HUES64 (cell line): Measurements from ENCODE around the gene SP5. TPM values are rescaled to one million over a fixed set of nuclear protein-coding genes. Genes with fewer than 3 reads are reported as not detected.
A peak's percentile ranks its signal among the peaks of the same experiment; 100 is the strongest.
"Not testable (repeated sequence)": the region's sequence is repeated elsewhere in the genome, so short reads cannot be mapped to it uniquely, and the experiment has no call there.

ENCODE experiments used
- H3K27ac ChIP-seq: 2 replicates; pipeline ENCODE4 v1.7.0; 2013; ENCODE audit warnings: low read depth, low read length, inconsistent platforms
- H3K27me3 ChIP-seq: 2 replicates; pipeline ENCODE4 v1.6.1; 2013; ENCODE audit warnings: mild to moderate bottlenecking, low read length; ENCODE audit not compliant: insufficient read depth
- H3K36me3 ChIP-seq: 2 replicates; pipeline ENCODE4 v1.6.1; 2013; ENCODE audit warnings: mild to moderate bottlenecking, low read length; ENCODE audit not compliant: insufficient read depth
- H3K4me1 ChIP-seq: 2 replicates; pipeline ENCODE4 v1.6.1; 2013; ENCODE audit warnings: mild to moderate bottlenecking, low read length, moderate library complexity; ENCODE audit not compliant: insufficient read depth
- H3K4me3 ChIP-seq: 2 replicates; pipeline ENCODE4 v1.5.1; 2013; ENCODE audit warnings: mild to moderate bottlenecking, low read length, moderate library complexity
- H3K9ac ChIP-seq: 2 replicates; pipeline ENCODE4 v1.6.1; 2013; ENCODE audit warnings: mild to moderate bottlenecking, low read depth, low read length
- H3K9me3 ChIP-seq: 2 replicates; pipeline ENCODE4 v1.6.1; 2013; ENCODE audit warnings: low read depth, low read length; ENCODE audit not compliant: insufficient read depth
- WGBS: fragments of 150-250, 120-280 bp; methylation state at CpG from one replicate; pipeline ENCODE4 v1.1.7; 2013; ENCODE audit warnings: missing lambda C conversion rate; 5-methylcytosine and 5-hydroxymethylcytosine counted together
- polyA plus RNA-seq, 2 experiments: library from polyadenylated mRNA; stranded (reverse); fragments of 50-300 nt; gene quantifications; one replicate each; pipeline ENCODE4 v1.2.3, GENCODE V29; 2013

Gene SP5
- polyA plus RNA-seq (2013, experiment 1 of 2): 36.1 TPM
- 55.5 TPM for polyA plus RNA-seq (2013, experiment 2 of 2)

DNA sequence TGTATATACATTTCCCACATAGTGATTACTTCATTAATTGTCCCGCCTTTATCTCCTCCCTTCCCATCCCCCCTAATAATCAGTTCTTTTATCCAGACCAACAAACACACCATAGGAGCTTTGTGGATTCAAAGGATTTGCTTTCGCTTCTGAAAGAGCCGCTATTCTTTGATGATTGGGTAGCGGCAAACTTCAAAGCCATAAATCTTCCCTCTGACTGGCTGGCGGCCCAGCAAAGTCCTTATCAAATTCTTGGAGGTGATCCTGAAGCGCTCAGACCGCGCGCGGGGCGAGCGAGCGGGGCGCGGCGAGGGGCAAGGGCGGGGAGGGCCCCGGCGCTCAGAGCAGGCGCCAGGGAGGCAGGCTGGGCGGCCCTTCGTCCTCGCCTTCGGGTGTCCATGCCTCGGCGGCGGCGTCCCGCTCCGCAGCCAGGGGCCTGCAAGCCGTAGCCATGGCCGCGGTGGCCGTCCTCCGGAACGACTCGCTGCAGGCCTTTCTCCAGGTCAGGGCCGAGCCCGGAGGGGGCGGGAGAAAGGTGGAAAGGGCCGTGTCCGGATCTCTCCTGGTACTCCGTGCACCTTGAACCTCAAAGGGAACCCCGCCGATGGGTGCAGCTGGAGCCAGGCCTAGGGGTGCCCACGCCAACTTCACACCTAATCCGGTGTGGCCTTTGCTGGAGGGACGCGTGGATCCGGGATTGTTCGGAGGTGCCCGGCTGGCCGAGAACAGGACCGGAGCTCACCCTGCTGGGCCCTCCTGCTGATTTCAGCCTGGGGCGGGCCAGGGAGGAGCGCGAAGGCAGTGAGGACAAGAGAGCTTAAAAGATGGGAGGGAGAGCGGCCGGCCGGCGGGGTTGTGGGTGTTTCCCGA lies at the start of gene SP5:
TSS of gene SP5 (plus strand) at position 276 of the 870 bp plus-strand sequence. CDS start at position 452, 176 bp downstream.
- WGBS: under 1% methylated on average over 62 of the region's 62 CpGs
- peaks cover 100% of the 10 kb centered on the region for H3K27me3 ChIP-seq

DNA sequence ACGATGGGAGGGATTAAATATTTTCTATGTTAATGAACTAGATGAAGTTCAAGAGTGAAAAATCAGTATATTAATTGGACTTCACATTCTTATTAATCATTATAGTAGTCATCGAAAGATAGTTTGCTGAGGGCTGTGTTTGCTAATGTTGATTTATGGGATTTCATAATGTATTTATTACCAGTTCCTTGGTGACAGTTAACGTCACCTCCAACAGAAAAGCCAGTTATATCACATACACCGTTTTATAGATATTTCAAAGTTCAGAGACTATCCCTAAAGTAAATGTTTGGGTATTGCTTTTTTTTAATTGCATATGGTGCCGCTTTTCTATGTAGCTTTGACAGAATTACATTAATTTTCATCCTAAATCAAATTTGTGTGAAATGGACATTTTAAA lies 49.4 kb upstream of the SP5 start:
- Histone ChIP-seq H3K9ac (no peak overlapping the region), H3K4me1 (no peaks in the 10 kb centered on the region), H3K27me3 (no peaks in the 10 kb centered on the region), H3K9me3 (no peaks in the 10 kb centered on the region), H3K4me3 (no peak overlapping the region), H3K27ac (no peak overlapping the region), H3K36me3 (no peaks in the 10 kb centered on the region)
- WGBS: 100% methylated on average over 1 of the region's 5 CpGs

More for the DNA sequence above, at the start of gene SP5:
- peak within 1 kb of the TSS; percentile 56 for H3K4me3 ChIP-seq
- peak within 1 kb of the TSS; percentile 74; the same call in 1 of the 2 replicates for H3K27ac ChIP-seq
- H3K9ac ChIP-seq: peak within 1 kb of the TSS; percentile 62; the same call in 1 of the 2 replicates
- peaks cover 46% of the 10 kb centered on the region for H3K4me1 ChIP-seq
- H3K9me3 ChIP-seq: no peaks in the 10 kb centered on the region
- H3K36me3 ChIP-seq: no peaks in the 10 kb centered on the region; the same call in 1 of the 2 replicates

DNA sequence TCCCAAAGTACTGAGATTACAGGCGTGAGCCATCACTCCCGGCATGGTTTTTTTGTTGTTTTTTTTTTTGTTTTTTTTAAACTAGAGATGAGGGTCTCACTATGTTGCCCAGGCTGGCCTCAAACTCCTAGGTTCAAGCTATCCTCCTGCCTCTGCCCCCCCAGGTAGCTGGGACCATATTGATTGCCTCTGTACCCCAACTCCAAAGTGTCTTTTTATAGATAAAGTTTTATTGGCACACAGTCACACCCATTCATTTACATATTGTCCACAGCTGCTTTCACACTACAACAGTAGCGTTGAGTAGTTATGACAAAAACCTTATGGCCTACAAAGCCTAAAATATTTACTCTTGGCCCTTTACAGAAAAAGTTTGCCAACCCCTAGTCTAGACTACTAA lies 45.2 kb upstream of the SP5 start:
- 100% methylated on average over 3 of the region's 3 CpGs for WGBS
- Histone ChIP-seq H3K36me3 (no peaks in the 10 kb centered on the region), H3K9ac (no peak overlapping the region), H3K4me1 (peaks cover 10% of the 10 kb centered on the region; the same call in 1 of the 2 replicates), H3K4me3 (no peak overlapping the region), H3K27me3 (no peaks in the 10 kb centered on the region), H3K9me3 (no peaks in the 10 kb centered on the region), H3K27ac (no peak overlapping the region)

DNA sequence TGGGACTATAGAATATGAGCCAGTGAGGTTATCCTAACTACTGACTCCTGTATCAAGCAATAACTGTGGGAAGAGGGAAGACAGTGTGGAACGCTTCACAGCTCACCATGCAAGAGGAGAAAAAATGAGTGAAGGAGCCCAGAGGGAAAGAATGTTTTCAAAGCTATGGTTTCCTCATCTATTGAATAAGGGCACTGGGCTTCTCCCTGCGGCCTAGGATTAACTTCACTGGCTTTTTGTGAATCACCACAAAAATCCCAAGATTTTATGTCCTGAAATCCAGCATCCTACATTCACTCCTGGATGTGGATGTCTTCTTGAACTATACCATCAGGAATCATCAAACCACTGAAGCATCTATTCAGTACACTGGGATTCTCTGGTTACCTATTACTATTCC lies 44.5 kb upstream of the SP5 start:
- Histone ChIP-seq H3K36me3 (no peaks in the 10 kb centered on the region), H3K4me1 (peaks cover 13% of the 10 kb centered on the region; the same call in 1 of the 2 replicates), H3K9me3 (no peaks in the 10 kb centered on the region), H3K27me3 (no peaks in the 10 kb centered on the region), H3K9ac (no peak overlapping the region), H3K27ac (no peak overlapping the region), H3K4me3 (no peak overlapping the region)
- 92% methylated on average over 2 of the region's 2 CpGs for WGBS

DNA sequence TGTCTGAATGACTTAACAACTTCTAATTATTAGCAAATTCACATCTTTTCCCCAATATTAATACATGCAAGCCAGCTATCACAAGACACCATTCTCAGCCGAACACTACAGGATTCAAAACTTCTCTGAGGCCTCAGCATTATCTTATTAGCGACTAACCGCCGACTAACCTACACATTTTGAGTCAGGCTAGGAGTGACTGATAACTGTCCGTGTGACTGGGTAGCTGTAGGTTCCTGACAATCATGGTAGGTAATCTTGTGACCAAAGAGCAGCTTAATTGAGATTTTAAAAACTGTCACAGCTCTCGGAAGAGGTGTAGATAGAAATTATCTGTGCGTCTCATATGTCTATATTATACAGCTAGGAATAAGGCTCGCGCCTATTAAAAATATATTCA lies 44.1 kb upstream of the SP5 start:
- H3K27me3 ChIP-seq: no peaks in the 10 kb centered on the region
- H3K27ac ChIP-seq: no peak overlapping the region
- H3K36me3 ChIP-seq: no peaks in the 10 kb centered on the region
- no peak overlapping the region for H3K4me3 ChIP-seq
- peaks cover 13% of the 10 kb centered on the region; the same call in 1 of the 2 replicates for H3K4me1 ChIP-seq
- no peak overlapping the region for H3K9ac ChIP-seq
- no peaks in the 10 kb centered on the region for H3K9me3 ChIP-seq
- 91% methylated on average over 9 of the region's 9 CpGs for WGBS

DNA sequence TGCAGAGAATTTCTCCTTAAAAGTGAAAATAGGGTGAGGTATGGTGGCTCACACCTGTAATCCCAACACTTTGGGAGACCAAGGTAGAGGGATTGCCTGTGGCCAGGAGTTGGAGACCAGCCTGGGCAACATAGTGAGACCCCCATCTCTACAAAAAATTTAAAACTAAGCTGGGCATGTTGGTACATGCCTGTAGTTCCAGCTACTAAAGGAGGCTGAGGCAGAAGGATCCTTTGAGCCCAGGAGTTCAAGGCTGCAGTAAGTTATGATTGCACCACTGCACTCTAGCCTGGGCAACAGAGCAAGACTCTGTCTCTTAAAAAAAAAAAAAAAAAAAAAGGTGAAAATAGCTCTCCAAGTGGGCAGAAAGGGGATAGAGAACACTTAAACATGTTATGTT lies 40.9 kb upstream of the SP5 start:
- H3K36me3 ChIP-seq, H3K9me3 ChIP-seq, H3K9ac ChIP-seq, H3K27ac ChIP-seq, H3K4me3 ChIP-seq, H3K27me3 ChIP-seq: not testable (repeated sequence)
- H3K4me1 ChIP-seq: peaks cover 22% of the 10 kb centered on the region

DNA sequence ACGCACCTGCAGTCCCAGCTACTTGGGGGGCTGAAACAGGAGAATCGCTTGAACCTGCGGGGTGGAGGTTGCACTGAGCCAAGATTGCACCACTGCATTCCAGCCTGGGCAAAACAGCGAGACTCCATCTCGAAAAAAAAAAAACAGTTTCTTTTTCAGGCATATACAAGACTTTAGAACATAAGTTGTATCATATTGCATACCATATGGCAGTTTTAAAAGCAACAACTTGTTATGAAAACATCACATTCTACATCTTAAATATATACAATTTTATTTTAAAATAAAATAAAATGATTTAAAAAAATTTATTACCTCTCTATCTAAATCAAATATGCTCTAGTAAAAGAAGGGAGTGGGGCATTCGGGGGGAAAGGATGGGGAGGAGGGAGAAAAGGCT lies 39.4 kb upstream of the SP5 start:
- H3K36me3 ChIP-seq: no peaks in the 10 kb centered on the region
- no peak overlapping the region for H3K27ac ChIP-seq
- H3K9ac ChIP-seq: no peak overlapping the region
- no peaks in the 10 kb centered on the region for H3K9me3 ChIP-seq
- no peaks in the 10 kb centered on the region for H3K27me3 ChIP-seq
- WGBS: 88% methylated on average over 6 of the region's 6 CpGs
- H3K4me1 ChIP-seq: peaks cover 36% of the 10 kb centered on the region
- H3K4me3 ChIP-seq: no peak overlapping the region

DNA sequence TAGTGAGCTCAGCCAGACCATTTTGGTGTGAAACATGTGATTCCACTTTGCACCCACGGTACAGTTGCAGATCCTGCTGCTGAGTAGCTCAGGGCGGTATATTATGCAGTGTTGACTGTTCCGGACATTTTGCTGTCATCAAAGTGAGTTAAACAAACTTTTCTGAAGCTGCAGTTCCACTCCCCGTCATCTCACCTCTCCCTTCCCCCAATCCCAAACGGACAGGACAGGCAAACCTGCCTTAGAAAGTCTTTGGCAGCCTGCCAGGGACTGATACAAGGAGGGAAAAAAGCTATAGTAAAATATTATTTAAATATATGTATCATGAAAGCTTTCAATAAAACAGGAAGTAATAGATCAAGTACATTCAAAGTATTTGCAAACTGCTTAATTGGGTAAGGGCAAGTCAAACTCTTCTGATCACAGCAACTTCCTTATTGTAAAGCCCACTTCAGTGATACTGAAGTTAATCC lies 35.5 kb upstream of the SP5 start:
- peaks cover 41% of the 10 kb centered on the region for H3K4me1 ChIP-seq
- H3K36me3 ChIP-seq: no peaks in the 10 kb centered on the region
- peak overlapping the region; percentile 23 for H3K4me3 ChIP-seq
- H3K9ac ChIP-seq: peak overlapping the region; percentile 32; the same call in 1 of the 2 replicates
- H3K27me3 ChIP-seq: no peaks in the 10 kb centered on the region
- WGBS: 10% methylated on average over 5 of the region's 5 CpGs
- no peaks in the 10 kb centered on the region for H3K9me3 ChIP-seq
- peak overlapping the region; percentile 62 for H3K27ac ChIP-seq

DNA sequence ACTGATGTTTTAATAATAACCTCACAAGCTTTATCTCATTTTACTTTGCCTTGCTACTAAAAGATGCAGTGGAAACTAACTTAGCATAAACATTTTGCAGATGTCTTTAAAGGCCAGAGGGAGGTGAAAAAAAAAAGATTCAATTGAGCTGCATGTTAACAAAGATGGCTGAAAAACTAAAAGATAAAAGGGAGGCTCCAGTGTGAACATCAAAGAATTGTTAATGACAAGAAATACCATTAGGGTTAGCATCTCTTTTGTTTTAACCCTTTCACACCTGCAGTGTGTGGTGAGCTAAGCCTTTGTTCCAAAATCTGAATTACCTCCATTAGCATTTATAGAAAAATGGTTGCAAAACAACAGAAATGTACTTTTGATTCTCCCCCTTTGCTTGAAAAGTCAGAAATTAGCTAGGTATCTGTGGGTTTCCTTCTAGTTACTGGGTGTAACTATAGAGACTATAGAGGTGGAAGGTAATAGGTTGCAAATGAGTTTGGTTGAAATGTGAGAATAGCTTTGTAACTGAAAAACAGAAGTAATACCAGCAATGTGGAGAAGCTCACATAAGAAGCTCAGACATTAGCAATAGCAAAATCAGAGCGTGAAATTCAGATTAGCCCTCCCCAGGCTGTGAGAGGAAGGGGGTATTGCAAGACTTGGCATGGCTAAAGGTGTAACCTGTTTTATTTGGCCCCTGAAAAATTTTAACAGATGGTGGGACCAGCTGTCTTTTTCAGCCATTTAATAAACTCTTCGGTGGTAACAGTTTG lies 34.8 kb upstream of the SP5 start:
- no peaks in the 10 kb centered on the region for H3K9me3 ChIP-seq
- H3K4me3 ChIP-seq: peak overlapping the region; percentile 23
- H3K4me1 ChIP-seq: peaks cover 45% of the 10 kb centered on the region
- H3K36me3 ChIP-seq: no peaks in the 10 kb centered on the region
- no peaks in the 10 kb centered on the region for H3K27me3 ChIP-seq
- H3K27ac ChIP-seq: peak overlapping the region; percentile 91
- 14% methylated on average over 2 of the region's 2 CpGs for WGBS
- H3K9ac ChIP-seq: peak overlapping the region; percentile 34

DNA sequence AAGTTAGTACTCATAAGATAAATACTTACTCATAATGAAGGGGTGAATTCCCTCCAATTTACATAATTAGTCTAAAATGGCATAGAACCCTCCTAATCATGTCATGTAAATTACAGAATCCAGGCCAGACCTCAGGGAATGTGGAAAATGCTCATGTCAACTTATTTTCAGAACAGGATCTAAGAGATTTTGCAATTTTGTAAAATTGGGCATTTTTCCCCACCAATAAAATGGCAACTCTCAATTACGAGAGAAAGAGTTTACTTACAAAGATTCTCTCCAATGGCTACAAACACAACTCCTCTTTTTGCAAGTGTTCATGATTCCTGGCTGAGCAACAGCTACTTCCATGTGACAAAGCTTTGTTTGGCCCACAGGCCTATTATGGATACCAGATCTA lies 33.8 kb upstream of the SP5 start:
- peaks cover 51% of the 10 kb centered on the region for H3K4me1 ChIP-seq
- 73% methylated on average over 1 of the region's 1 CpG for WGBS

DNA sequence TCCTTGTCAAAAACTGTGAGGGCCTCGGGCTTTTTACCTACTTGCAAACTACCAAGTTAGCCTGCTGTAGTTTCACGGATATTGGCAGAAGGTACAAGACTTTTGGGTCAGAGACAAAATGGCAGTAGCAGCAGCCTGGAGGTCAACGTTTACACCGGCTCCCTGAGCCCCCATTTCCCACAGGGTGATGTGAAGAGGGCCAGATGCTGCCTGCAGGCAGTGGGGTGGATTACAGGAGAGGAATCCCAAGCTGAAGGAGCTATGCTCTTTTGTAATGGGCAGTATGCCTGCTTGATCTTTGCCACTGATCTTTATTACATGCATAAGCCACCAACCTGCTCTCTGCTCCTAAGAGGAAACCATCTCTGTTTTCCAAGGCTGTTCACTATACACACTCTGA lies 29.5 kb upstream of the SP5 start:
- Histone ChIP-seq H3K27me3 (no peaks in the 10 kb centered on the region), H3K9ac (no peak overlapping the region), H3K27ac (no peak overlapping the region), H3K36me3 (no peaks in the 10 kb centered on the region), H3K9me3 (no peaks in the 10 kb centered on the region), H3K4me1 (peaks cover 36% of the 10 kb centered on the region), H3K4me3 (no peak overlapping the region)
- 44% methylated on average over 4 of the region's 4 CpGs for WGBS

More for the DNA sequence above, 33.8 kb upstream of the SP5 start:
- H3K27ac ChIP-seq: peak overlapping the region; percentile 91
- H3K36me3 ChIP-seq: no peaks in the 10 kb centered on the region
- no peak overlapping the region for H3K9ac ChIP-seq
- H3K27me3 ChIP-seq: no peaks in the 10 kb centered on the region
- H3K4me3 ChIP-seq: no peak overlapping the region
- no peaks in the 10 kb centered on the region for H3K9me3 ChIP-seq
